GM08714 (cell line): ENCODE results near the gene ZNF407.

Experiments used
- H3K4me3 ChIP-seq: fragments of 200-500 bp; sonication (Bioruptor generic); 2 replicates; pipeline ENCODE4 v1.5.1; 2014; ENCODE audit warnings: mild to moderate bottlenecking, low read length, inconsistent platforms
- ZNF274 ChIP-seq: IDR thresholded peaks from 2 replicates; pipeline ENCODE4 v1.6.1; 2012; ENCODE audit warnings: mild to moderate bottlenecking, low read depth, low read length

Gene ZNF407

DNA sequence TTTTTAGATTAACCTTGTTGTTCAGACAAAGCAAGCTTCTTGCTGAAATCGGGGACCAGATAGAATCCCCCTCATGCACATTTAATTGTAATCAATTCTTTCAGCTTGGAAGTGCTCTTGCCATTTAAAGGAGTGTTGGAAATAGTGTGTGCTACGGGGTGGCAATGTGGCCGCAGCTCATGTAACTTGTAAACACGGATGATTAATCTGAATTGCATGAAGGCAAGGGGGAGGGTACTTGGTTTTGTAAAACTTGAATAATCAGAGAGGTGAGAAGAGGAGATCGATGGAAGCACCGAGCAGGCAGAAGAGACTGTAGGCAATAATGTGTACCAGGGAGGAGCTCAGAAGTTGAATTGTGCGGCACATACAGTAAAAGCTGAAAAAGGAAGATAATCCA lies 337.8 kb downstream of the ZNF407 start:
- TF ChIP-seq ZNF274 = no peak
- no peak overlapping the region for H3K4me3 ChIP-seq

DNA sequence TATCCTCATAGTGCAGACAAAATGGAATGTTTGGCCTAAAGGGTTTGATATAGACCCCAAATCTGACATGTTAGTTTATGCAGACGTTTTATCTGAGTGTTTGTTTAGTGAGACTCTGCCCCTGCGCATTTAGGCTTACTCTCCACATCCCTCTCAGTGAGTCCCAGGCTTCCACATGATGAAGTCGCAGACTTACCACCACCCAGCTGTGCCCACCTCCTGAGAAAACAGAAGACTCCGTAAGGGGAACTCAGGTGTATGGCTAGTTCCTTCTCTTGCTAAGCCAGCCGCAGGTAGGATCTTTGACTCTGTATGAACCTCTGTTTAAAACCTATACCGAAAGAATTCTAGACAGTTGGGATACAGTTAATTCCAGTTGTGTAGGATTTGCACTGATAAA lies 338.7 kb downstream of the ZNF407 start:
- H3K4me3 ChIP-seq = no peak overlapping the region
- no peak for TF ChIP-seq ZNF274

- TF ChIP-seq ZNF274 = no peak
- H3K4me3 ChIP-seq = no peak overlapping the region
Observed at GRCh38 chr18:74937291-74937690, 339.6 kb downstream of the ZNF407 start.

- H3K4me3 ChIP-seq = no peak overlapping the region
- TF ChIP-seq ZNF274 = no peak
Observed at GRCh38 chr18:74940856-74941255, 343.2 kb downstream of the ZNF407 start.

DNA sequence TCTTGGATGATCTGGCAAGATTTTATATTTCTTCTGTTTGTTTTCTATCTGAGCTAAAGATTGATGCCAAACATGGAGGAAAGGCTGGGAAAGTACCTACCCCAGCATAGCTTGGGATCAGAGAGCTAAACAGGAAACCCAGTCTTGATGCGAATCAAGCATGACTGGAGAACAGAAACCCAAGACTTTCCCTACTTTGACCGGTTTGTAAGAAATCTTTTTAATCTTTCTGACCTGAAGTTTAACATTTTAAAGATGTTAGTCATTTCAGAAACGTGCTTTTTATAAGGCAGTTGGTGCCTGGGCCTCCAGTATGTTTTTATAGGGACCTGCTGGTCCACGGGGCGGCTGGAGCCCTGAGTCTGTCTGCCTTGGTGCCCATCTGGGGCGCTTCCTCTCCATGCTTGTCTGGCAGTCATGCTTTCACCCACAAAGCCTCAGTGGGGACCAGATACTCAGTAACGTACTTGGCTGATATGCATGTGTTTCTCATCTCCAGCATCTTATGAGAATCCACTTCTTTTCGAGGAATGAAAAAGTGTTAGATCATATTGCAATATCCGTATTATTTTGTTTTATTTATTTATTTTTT lies 344.7 kb downstream of the ZNF407 start:
- TF ChIP-seq ZNF274 = no peak
- no peak overlapping the region for H3K4me3 ChIP-seq

DNA sequence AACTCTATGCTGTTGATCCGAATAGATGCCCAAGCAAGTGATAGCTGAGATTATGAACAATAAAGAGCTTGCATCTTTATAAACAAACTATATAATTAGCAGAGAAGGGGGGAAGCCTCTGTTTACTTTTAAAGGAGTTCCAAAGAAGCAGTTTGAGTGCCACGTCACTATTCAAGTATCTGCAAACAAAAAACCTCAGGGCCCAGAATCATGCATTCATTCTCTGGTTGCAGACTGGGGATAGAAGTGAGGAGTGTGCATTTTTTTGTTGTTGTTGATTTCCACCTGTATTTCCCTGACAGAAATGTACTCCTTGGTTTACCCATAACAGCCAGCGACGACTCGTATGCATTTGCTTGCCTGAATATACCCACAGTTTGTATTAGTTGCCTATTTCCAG lies 347.0 kb downstream of the ZNF407 start:
- TF ChIP-seq ZNF274 = no peak
- no peak overlapping the region for H3K4me3 ChIP-seq

- no peak for TF ChIP-seq ZNF274
- no peak overlapping the region for H3K4me3 ChIP-seq
Observed at GRCh38 chr18:74945774-74946545, 348.3 kb downstream of the ZNF407 start.

GRCh38 chr18:74946646-74947375 lies 349.1 kb downstream of the ZNF407 start:
- no peak for TF ChIP-seq ZNF274
- H3K4me3 ChIP-seq = no peak overlapping the region

- H3K4me3 ChIP-seq = no peak overlapping the region
- TF ChIP-seq ZNF274 = no peak
Observed at GRCh38 chr18:74947417-74947816, 349.7 kb downstream of the ZNF407 start.

- TF ChIP-seq ZNF274 = no peak
- no peak overlapping the region for H3K4me3 ChIP-seq
Observed at GRCh38 chr18:74947875-74948274, 350.2 kb downstream of the ZNF407 start.

DNA sequence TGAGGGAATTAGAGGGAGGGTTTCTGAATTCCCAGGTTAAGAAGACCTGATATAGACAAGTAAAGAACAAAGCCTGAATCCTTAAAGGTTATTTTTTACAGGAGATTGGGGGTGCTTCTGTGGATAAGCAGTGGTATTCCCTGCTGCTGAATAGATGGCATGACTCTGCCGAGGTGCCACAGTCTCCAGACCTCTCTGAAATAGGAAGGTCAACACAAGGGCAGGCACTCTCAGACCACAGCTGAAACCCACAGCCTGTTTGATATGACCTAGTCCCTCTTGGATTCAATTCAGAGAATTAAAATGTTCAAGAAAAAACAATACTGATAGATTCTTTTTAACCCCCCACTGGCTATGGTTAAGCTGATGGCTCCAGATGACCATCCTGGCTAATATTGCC lies 351.9 kb downstream of the ZNF407 start:
- no peak for TF ChIP-seq ZNF274
- no peak overlapping the region for H3K4me3 ChIP-seq

DNA sequence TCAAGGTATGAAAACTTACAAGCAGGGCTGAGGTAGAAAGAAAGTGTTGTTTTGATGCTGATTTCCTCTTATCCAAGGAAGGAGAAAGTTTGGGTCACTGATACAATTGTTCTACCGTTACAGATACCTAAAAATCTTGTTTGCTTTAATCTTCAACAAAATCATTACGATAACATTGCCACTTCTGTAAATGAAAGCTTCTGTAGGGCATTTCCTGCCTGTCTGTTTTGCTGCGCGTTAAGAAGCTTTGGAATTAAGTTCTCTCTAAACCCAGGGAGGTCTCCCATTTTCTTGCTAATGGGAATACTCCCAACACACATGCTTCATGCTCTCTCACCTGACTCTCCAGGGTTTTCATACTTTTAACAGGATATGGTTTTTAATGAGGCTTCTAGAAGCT lies 352.8 kb downstream of the ZNF407 start:
- TF ChIP-seq ZNF274 = no peak
- no peak overlapping the region for H3K4me3 ChIP-seq

DNA sequence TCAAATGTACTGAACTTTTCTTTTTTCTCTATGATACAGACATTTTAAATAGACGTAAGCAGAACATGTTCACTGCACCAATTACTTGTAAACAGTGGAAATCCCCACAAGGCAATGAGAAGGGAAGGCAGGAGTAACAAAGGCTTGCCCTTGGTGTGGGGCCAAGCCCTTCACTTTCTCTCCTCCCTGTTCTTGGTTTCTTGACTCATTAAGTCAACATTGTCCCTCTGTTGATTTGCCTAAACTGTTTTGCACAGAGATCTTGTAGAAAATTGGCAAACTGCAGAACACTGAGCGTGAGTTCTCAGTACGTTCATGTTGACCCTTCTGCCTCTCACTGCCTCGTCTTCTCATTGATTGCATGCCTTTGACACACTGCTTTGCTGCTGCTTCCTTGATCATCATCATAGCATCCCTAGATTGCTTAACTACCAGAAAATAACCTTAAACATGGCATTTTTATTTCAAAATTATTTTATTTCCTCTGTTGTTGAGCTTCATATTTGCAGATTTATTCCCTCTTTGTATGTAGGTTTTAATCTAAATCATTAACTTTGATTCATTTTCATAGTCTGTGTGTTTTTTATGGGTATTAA lies 353.6 kb downstream of the ZNF407 start:
- TF ChIP-seq ZNF274 = no peak
- H3K4me3 ChIP-seq = no peak overlapping the region

DNA sequence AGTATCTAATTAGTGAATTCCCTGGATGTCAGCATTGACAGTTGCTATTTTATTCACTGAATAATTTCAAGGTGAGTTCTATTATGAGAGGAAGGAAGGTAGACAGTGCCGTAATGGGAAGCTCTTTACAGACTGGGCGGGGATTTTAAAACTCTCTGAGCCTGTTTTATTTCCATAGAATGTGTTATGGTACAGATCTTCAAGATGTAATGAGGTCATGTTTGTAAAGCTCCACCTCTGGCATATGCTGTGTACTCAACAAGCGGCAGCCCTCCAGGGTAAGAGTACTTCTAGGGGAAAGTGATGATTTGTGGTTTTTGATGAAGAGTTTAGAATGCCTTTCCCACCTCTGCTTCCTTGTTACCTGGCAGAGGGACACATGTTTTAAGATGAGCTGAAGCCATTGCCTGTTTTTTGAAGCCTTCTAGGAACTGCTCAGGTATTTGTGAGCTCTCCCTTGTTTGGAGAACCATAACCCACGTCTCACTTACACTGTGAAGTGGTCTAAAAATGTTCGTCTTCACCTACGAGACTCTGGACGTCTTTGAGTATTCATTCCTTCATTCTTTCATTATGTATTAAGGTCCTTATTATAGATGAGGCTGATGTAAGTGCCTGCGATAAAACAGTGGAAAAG lies 360.0 kb downstream of the ZNF407 start:
- no peak for TF ChIP-seq ZNF274
- no peak overlapping the region for H3K4me3 ChIP-seq
